H1 (cell line): Measurements from ENCODE around the gene EOLA1. TPM values are rescaled to one million over a fixed set of nuclear protein-coding genes. Genes with fewer than 3 reads are reported as not detected.

Experiments used
- CTCF ChIA-PET: fragments of 300-600 bp; sonication (Branson Sonifier 250); formaldehyde crosslinking; loops from one replicate; lab custom pipeline; 2021; ENCODE audit not compliant: partially characterized antibody; lab: Charles Lee
- POLR2A ChIA-PET: fragments of 300-600 bp; sonication (Branson Sonifier 250); formaldehyde crosslinking; loops from one replicate; lab custom pipeline; 2021; ENCODE audit warnings: inconsistent platforms; ENCODE audit not compliant: partially characterized antibody; lab: Charles Lee
- DNase-seq, 2 experiments: peaks; one replicate each; pipeline versions ENCODE4 v3.0.0 to v3.0.0-alpha.2; 2010 to 2022; ENCODE audit warnings: low spot score in 2 of 2, low read depth in 1 of 2, mixed read lengths in 1 of 2
- FAIRE-seq: peaks from 2 replicates; lab custom pipeline; 2011; peaks lifted over from hg19 to GRCh38; lab: Jason Lieb, UNC
- H2AFZ ChIP-seq: 2 replicates; pipeline ENCODE4 v1.8.1; 2012; ENCODE audit warnings: low read length, inconsistent platforms
- H2AK5ac ChIP-seq: 2 replicates; pipeline ENCODE4 v1.6.1; 2013; ENCODE audit warnings: low read depth, low read length
- H2BK120ac ChIP-seq: replicated peaks from 2 replicates; pipeline ENCODE3; 2013; ENCODE audit warnings: low read depth, low read length, inconsistent platforms
- H2BK12ac ChIP-seq: 2 replicates; pipeline ENCODE4 v1.6.1; 2013; ENCODE audit warnings: low read depth, low read length
- H2BK15ac ChIP-seq: 2 replicates; pipeline ENCODE4 v1.6.1; 2013; ENCODE audit warnings: low read length
- H2BK20ac ChIP-seq: 2 replicates; pipeline ENCODE4 v1.6.1; 2013; ENCODE audit warnings: low read length
- H2BK5ac ChIP-seq: 2 replicates; pipeline ENCODE4 v1.6.1; 2013; ENCODE audit warnings: low read depth, low read length
- H3K14ac ChIP-seq: 2 replicates; pipeline ENCODE4 v1.6.1; 2013; ENCODE audit warnings: inconsistent platforms; ENCODE audit not compliant: insufficient read length
- H3K18ac ChIP-seq: 2 replicates; pipeline ENCODE4 v1.6.1; 2013; ENCODE audit warnings: low read length; ENCODE audit errors: extremely low read depth
- H3K23ac ChIP-seq: 2 replicates; pipeline ENCODE4 v1.6.1; 2013; ENCODE audit warnings: inconsistent platforms; ENCODE audit not compliant: insufficient read length
- H3K23me2 ChIP-seq: 2 replicates; pipeline ENCODE4 v1.6.1; 2013; ENCODE audit warnings: low read depth, low read length
- H3K27ac ChIP-seq: 2 replicates; pipeline ENCODE4 v1.6.1; 2011; ENCODE audit warnings: low read depth, low read length, inconsistent platforms
- H3K27me3 ChIP-seq, 4 experiments: replicated peaks in 1 of 4; 1 replicate in 1 of 4; 2 replicates in 3 of 4; pipeline versions ENCODE4 v1.6.1 to v1.8.1; 2011 to 2013; ENCODE audit warnings: low read length in 3 of 4, mild to moderate bottlenecking in 3 of 4, inconsistent platforms in 2 of 4, mixed read lengths in 2 of 4, moderate library complexity in 1 of 4; ENCODE audit not compliant: control insufficient read depth in 3 of 4, insufficient read depth in 3 of 4; ENCODE audit errors: extremely low read depth in 1 of 4
- H3K36me3 ChIP-seq, 4 experiments: 2 replicates each; pipeline versions ENCODE4 v1.6.1 to v1.8.1; 2011 to 2013; ENCODE audit warnings: mild to moderate bottlenecking in 4 of 4, low read length in 3 of 4, moderate library complexity in 2 of 4, control low read depth in 1 of 4, inconsistent platforms in 1 of 4; ENCODE audit not compliant: insufficient read depth in 4 of 4, control insufficient read depth in 2 of 4
- H3K4ac ChIP-seq: replicated peaks from 2 replicates; pipeline ENCODE3; 2013; ENCODE audit warnings: low read length, low read depth, mixed read lengths, inconsistent platforms; ENCODE audit not compliant: insufficient read length
- H3K4me1 ChIP-seq, 4 experiments: replicated peaks in 1 of 4; 1 replicate in 1 of 4; 2 replicates in 3 of 4; pipeline versions ENCODE4 v1.6.1 to v1.8.1; 2011 to 2013; ENCODE audit warnings: low read length in 3 of 4, inconsistent platforms in 2 of 4, mixed read lengths in 1 of 4; ENCODE audit not compliant: insufficient read depth in 4 of 4, control insufficient read depth in 3 of 4
- H3K4me2 ChIP-seq, 2 experiments: 2 replicates each; pipeline versions ENCODE4 v1.6.1 to v1.8.1; 2011 to 2013; ENCODE audit warnings: low read depth in 2 of 2, low read length in 2 of 2, control low read depth in 1 of 2, inconsistent platforms in 1 of 2, mild to moderate bottlenecking in 1 of 2; ENCODE audit not compliant: insufficient read depth in 1 of 2
- H3K4me3 ChIP-seq, 4 experiments: fragments of 200-600, 300-600 bp in 1 of 4; sonication (generic), shearing (Covaris generic), sonication (Bioruptor Twin) in 1 of 4; 2 replicates each; pipeline versions ENCODE4 v1.5.1 to v1.8.1; 2011 to 2016; ENCODE audit warnings: low read length in 4 of 4, low read depth in 3 of 4, control low read depth in 2 of 4, inconsistent platforms in 2 of 4, mild to moderate bottlenecking in 2 of 4, mixed read lengths in 1 of 4, moderate library complexity in 1 of 4; ENCODE audit not compliant: insufficient read depth in 2 of 4; ENCODE audit errors: extremely low read depth in 1 of 4
- H3K56ac ChIP-seq: replicated peaks from 2 replicates; pipeline ENCODE3; 2013; ENCODE audit warnings: low read depth, mild to moderate bottlenecking, mixed read lengths, low read length, inconsistent platforms; ENCODE audit not compliant: insufficient read length
- H3K79me1 ChIP-seq: 2 replicates; pipeline ENCODE4 v1.6.1; 2013; ENCODE audit warnings: low read depth, low read length, control low read depth
- H3K79me2 ChIP-seq, 2 experiments: 2 replicates each; pipeline versions ENCODE4 v1.6.1 to v1.8.1; 2012 to 2013; ENCODE audit warnings: low read length in 2 of 2, mild to moderate bottlenecking in 2 of 2, inconsistent platforms in 1 of 2; ENCODE audit not compliant: insufficient read depth in 2 of 2, control insufficient read depth in 1 of 2
- H3K9ac ChIP-seq, 4 experiments: replicated peaks in 1 of 4; 1 replicate in 1 of 4; 2 replicates in 3 of 4; pipeline versions ENCODE4 v1.6.1 to v1.8.1; 2011 to 2013; ENCODE audit warnings: low read depth in 3 of 4, low read length in 3 of 4, control low read depth in 2 of 4, mild to moderate bottlenecking in 2 of 4, moderate library complexity in 2 of 4, inconsistent platforms in 1 of 4; ENCODE audit errors: extremely low read depth in 1 of 4
- H3K9me3 ChIP-seq, 2 experiments: 2 replicates each; pipeline versions ENCODE4 v1.6.1 to v1.8.1; 2012 to 2013; ENCODE audit warnings: mild to moderate bottlenecking in 2 of 2, moderate library complexity in 2 of 2, control low read depth in 1 of 2, inconsistent platforms in 1 of 2, low read depth in 1 of 2, low read length in 1 of 2, mixed read lengths in 1 of 2; ENCODE audit not compliant: insufficient read depth in 2 of 2
- H4K20me1 ChIP-seq, 2 experiments: replicated peaks in 1 of 2; 2 replicates each; pipeline versions ENCODE3 to v1.8.1; 2011 to 2013; ENCODE audit warnings: inconsistent platforms in 2 of 2, low read length in 2 of 2, mild to moderate bottlenecking in 1 of 2; ENCODE audit not compliant: insufficient read depth in 2 of 2, control insufficient read depth in 1 of 2
- H4K5ac ChIP-seq: 2 replicates; pipeline ENCODE4 v1.6.1; 2013; ENCODE audit warnings: low read length, low read depth, mixed read lengths, inconsistent platforms; ENCODE audit not compliant: insufficient read length
- H4K8ac ChIP-seq: 2 replicates; pipeline ENCODE4 v1.8.0; 2013; ENCODE audit warnings: mild to moderate bottlenecking, moderate library complexity, low read length, inconsistent platforms; ENCODE audit not compliant: insufficient read depth; ENCODE audit errors: extremely low read depth
- H4K91ac ChIP-seq: replicated peaks from 2 replicates; pipeline ENCODE3; 2013; ENCODE audit warnings: low read length, mixed read lengths, inconsistent platforms; ENCODE audit not compliant: insufficient read length
- BCL11A ChIP-seq, 2 experiments: IDR thresholded peaks; one replicate each; pipeline ENCODE4 v1.6.1; 2011; ENCODE audit warnings: low read depth in 2 of 2, low read length in 2 of 2, mild to moderate bottlenecking in 2 of 2
- CHD1 ChIP-seq: IDR thresholded peaks from 2 replicates; pipeline ENCODE4 v1.6.1; 2012; ENCODE audit warnings: low read depth, low read length, improper control_type of control experiment
- EGR1 ChIP-seq: IDR thresholded peaks from 2 replicates; pipeline ENCODE4 v1.6.1; 2011; ENCODE audit warnings: low read depth, low read length, borderline replicate concordance
- FOSL1 ChIP-seq: IDR thresholded peaks from 2 replicates; pipeline ENCODE4 v1.6.1; 2011; ENCODE audit warnings: mild to moderate bottlenecking, low read depth, low read length, moderate library complexity; ENCODE audit not compliant: insufficient read depth
- RAD21 ChIP-seq, 2 experiments: IDR thresholded peaks in 1 of 2; conservative IDR thresholded peaks in 1 of 2; 2 replicates each; pipeline ENCODE4 v1.6.1; 2011; ENCODE audit warnings: low read depth in 2 of 2, low read length in 2 of 2, improper control_type of control experiment in 1 of 2, inconsistent platforms in 1 of 2, mild to moderate bottlenecking in 1 of 2, moderate library complexity in 1 of 2
- SP2 ChIP-seq: IDR thresholded peaks from 2 replicates; pipeline ENCODE4 v1.6.1; 2012; ENCODE audit warnings: mild to moderate bottlenecking, low read length, inconsistent platforms
- WGBS, 2 experiments: shearing (Covaris generic) in 1 of 2; methylation state at CpG; one replicate each; pipeline versions ENCODE4 v1.1.6 to v1.1.7; 2013 to 2015; ENCODE audit warnings: low lambda C conversion rate in 2 of 2, mixed read lengths in 2 of 2, inconsistent platforms in 1 of 2, low coverage in 1 of 2, missing lambda C conversion rate in 1 of 2; ENCODE audit not compliant: insufficient replicate concordance in 2 of 2, insufficient coverage in 1 of 2, insufficient read length in 1 of 2; ENCODE audit errors: extremely low coverage in 1 of 2, missing lambda C conversion rate in 1 of 2; 5-methylcytosine and 5-hydroxymethylcytosine counted together
- polyA plus RNA-seq, 7 experiments: library from polyadenylated mRNA; depleted of rRNA in 3 of 7; stranded (reverse) in 5 of 7; unstranded in 2 of 7; fragments of >200 nt in 5 of 7; fragments of 200-250 nt in 2 of 7; gene quantifications; 1 replicate in 5 of 7; 2 replicates in 1 of 7; 4 replicates in 1 of 7; pipeline versions ENCODE4 v1.2.1 to v1.2.3, GENCODE V29; 2011 to 2013; ENCODE audit warnings: missing spikeins in 2 of 7, mixed read lengths in 2 of 7
- total RNA-seq: library from RNA; stranded (reverse); fragmentation: NEBNext Ultra II Directional; extraction: Animal tissue kit (Norgen Biotek cat#: 25700); gene quantifications from 2 replicates; pipeline ENCODE4 v1.2.1, GENCODE V29; 2021

EOLA1 gene
- total and polyA plus RNA-seq, 2 of the 8 experiments (the other 6 are each of a cell fraction or from before 2014, with no cell fraction given) = 5.4 to 7.6 TPM

- Histone ChIP-seq H2AFZ (no peak overlapping the region), H3K79me2 (no peaks in the 10 kb centered on the region), H2BK120ac (no peak overlapping the region), H3K4me1 (peaks cover 0 to 3% (median 0%) of the 10 kb centered on the region in 4 experiments; a peak in 1 of 7 replicates), H2BK12ac (no peak overlapping the region), H3K23me2 (peaks cover 6% of the 10 kb centered on the region; the same call in 1 of the 2 replicates), H3K4me2 (no peak overlapping the region), H3K23ac (no peak overlapping the region), H3K36me3 (no peaks in the 10 kb centered on the region; a peak in 2 of 8 replicates), H3K27ac (no peak overlapping the region), H3K79me1 (no peaks in the 10 kb centered on the region), H4K91ac (no peak overlapping the region), H3K9ac (no peak overlapping the region), H3K4me3 (no peak overlapping the region), H3K14ac (no peak overlapping the region), H3K4ac (no peak overlapping the region), H4K5ac (no peak overlapping the region), H3K56ac (no peak overlapping the region), H4K8ac (no peak overlapping the region), H3K18ac (no peak overlapping the region), H2AK5ac (no peak overlapping the region), H2BK20ac (no peak overlapping the region), H2BK5ac (no peak overlapping the region), H3K27me3 (peaks cover 0 to 3% (median 0%) of the 10 kb centered on the region in 4 experiments; a peak in 2 of 7 replicates), H2BK15ac (no peak overlapping the region), H3K9me3 (no peaks in the 10 kb centered on the region), H4K20me1 (no peaks in the 10 kb centered on the region)
- no peak for FAIRE-seq
- DNase-seq = no peak
- POLR2A ChIA-PET = no interaction called here
- CTCF ChIA-PET = interaction anchor here (1.7 kb wide), 1 partner anchor 20 kb away, joined by 5 read pairs; no protein-coding TSS in a partner anchor
- 93% methylated on average over 2 of the region's 2 CpGs; no CpG with 5 or more reads in 1 of the 2 experiments for WGBS, 2 experiments
- TF ChIP-seq CHD1 (no peak), EGR1 (no peak), BCL11A (IDR thresholded peaks at IDR 0.05; ENCODE audit: low read depth in 2 of 2, low read length in 2 of 2) (no peak), RAD21 (IDR thresholded peaks at IDR 0.05 in 1 of 2, conservative IDR thresholded peaks at IDR 0.05 in 1 of 2; ENCODE audit: low read depth in 2 of 2, low read length in 2 of 2) (no peak), FOSL1 (no peak), SP2 (no peak)
These were observed 34.5 kb upstream of the EOLA1 start for GRCh38 chrX:149506349-149506748.
